HepG2 (cell line): Measurements from ENCODE around the gene HP1BP3. TPM values are rescaled to one million over a fixed set of nuclear protein-coding genes. Genes with fewer than 3 reads are reported as not detected.
A peak's percentile ranks its signal among the peaks of the same experiment; 100 is the strongest.

Experiments used
- ATAC-seq: fragments of 200-7000 bp; cut with Tn5 transposase; 3 replicates; pipeline ENCODE4 v1.9.1; 2020; ENCODE audit warnings: mild to moderate bottlenecking, moderate library complexity
- BruUV-seq: library from RNA; stranded (reverse); fragments of 400-500 nt; replicated peaks from 2 replicates; lab custom pipeline; 2021; lab: Mats Ljungman, UMichigan
- CTCF ChIA-PET: fragments of 300-600 bp; formaldehyde crosslinking; extraction: SDS; loops from one replicate; lab custom pipeline; 2021; ENCODE audit warnings: low total read pairs, inconsistent platforms, low intra/inter-chr PET ratio; lab: Yijun Ruan, JAX
- POLR2A ChIA-PET: fragments of 350-600 bp; sonication (Branson Sonifier 250); formaldehyde crosslinking; loops from one replicate; lab custom pipeline; 2020; ENCODE audit warnings: antibody characterized with exemption, inconsistent platforms; lab: Yijun Ruan, JAX
- DNase-seq: peaks from one replicate; pipeline ENCODE4 v3.0.0-alpha.2; 2015; ENCODE audit warnings: low spot score
- FAIRE-seq: peaks from 3 replicates; lab custom pipeline; 2011; peaks lifted over from hg19 to GRCh38; lab: Jason Lieb, UNC
- H2AFZ ChIP-seq: one replicate; pipeline ENCODE4 v1.6.1; 2011; ENCODE audit warnings: low read length, inconsistent platforms
- H3K27ac ChIP-seq: fragments of 300-600 bp; 3 replicates; pipeline ENCODE4 v1.8.0; 2011; ENCODE audit warnings: mixed run types, mild to moderate bottlenecking, mixed read lengths, low read length, inconsistent platforms; ENCODE audit not compliant: insufficient read depth; ENCODE audit errors: extremely low read length
- H3K27me3 ChIP-seq, 2 experiments: fragments of 200-600 bp in 1 of 2; 2 replicates in 1 of 2; 3 replicates in 1 of 2; pipeline versions ENCODE4 v1.6.0 to v1.8.0; 2011; ENCODE audit warnings: low read length in 2 of 2, mild to moderate bottlenecking in 2 of 2, moderate library complexity in 2 of 2, inconsistent platforms in 1 of 2; ENCODE audit not compliant: insufficient read depth in 2 of 2, control insufficient read depth in 1 of 2
- H3K36me3 ChIP-seq, 2 experiments: fragments of 200-600 bp in 1 of 2; replicated peaks in 1 of 2; 2 replicates in 1 of 2; 3 replicates in 1 of 2; pipeline versions ENCODE4 v1.5.1 to v1.8.0; 2011; ENCODE audit warnings: low read length in 2 of 2, inconsistent platforms in 1 of 2; ENCODE audit not compliant: insufficient read depth in 2 of 2, control insufficient read depth in 1 of 2
- H3K4me1 ChIP-seq: 2 replicates; pipeline ENCODE4 v1.5.1; 2012; ENCODE audit warnings: low read length, inconsistent platforms; ENCODE audit not compliant: insufficient read depth
- H3K4me2 ChIP-seq: 2 replicates; pipeline ENCODE4 v1.6.0; 2011; ENCODE audit warnings: low read depth, low read length, inconsistent platforms
- H3K4me3 ChIP-seq, 3 experiments: fragments of 200-600 bp in 1 of 3; sonication (generic), shearing (Covaris generic) in 1 of 3; replicated peaks in 1 of 3; 2 replicates each; pipeline ENCODE4 v1.5.1; 2011 to 2016; ENCODE audit warnings: low read length in 3 of 3, inconsistent platforms in 2 of 3, low read depth in 2 of 3, mild to moderate bottlenecking in 2 of 3, control low read depth in 1 of 3, mixed read lengths in 1 of 3; ENCODE audit not compliant: insufficient read depth in 1 of 3
- H3K79me2 ChIP-seq: one replicate; pipeline ENCODE4 v1.6.1; 2011; ENCODE audit warnings: low read length, inconsistent platforms; ENCODE audit not compliant: insufficient read depth
- H3K9ac ChIP-seq: 2 replicates; pipeline ENCODE4 v1.6.0; 2011; ENCODE audit warnings: mild to moderate bottlenecking, low read depth, low read length, inconsistent platforms; ENCODE audit not compliant: insufficient read depth
- H3K9me3 ChIP-seq: 2 replicates; pipeline ENCODE4 v1.5.1; 2012; ENCODE audit warnings: mild to moderate bottlenecking, low read length
- H4K20me1 ChIP-seq: 2 replicates; pipeline ENCODE4 v1.6.0; 2011; ENCODE audit warnings: inconsistent platforms, mild to moderate bottlenecking, low read length, moderate library complexity; ENCODE audit not compliant: insufficient read depth
- KLF9 ChIP-seq: IDR thresholded peaks from 2 replicates; pipeline ENCODE4 v1.6.1; 2016; ENCODE audit warnings: low read depth
- MEF2D ChIP-seq: sonication (generic); formaldehyde crosslinking; IDR thresholded peaks from 2 replicates; pipeline ENCODE4 v1.5.1; 2020; ENCODE audit warnings: mild to moderate bottlenecking, missing genetic modification reagents
- NKX3-1 ChIP-seq: sonication (generic); formaldehyde crosslinking; IDR thresholded peaks from 2 replicates; pipeline ENCODE4 v1.5.0; 2020; ENCODE audit warnings: missing genetic modification reagents
- RFX3 ChIP-seq: IDR thresholded peaks from 2 replicates; pipeline ENCODE4 v1.6.1; 2016; ENCODE audit warnings: missing biosample characterization, missing genetic modification reagents
- STAG1 ChIP-seq: sonication (generic); formaldehyde crosslinking; IDR thresholded peaks from 2 replicates; pipeline ENCODE4 v1.4.0; 2020; ENCODE audit warnings: missing genetic modification reagents
- TFAP4 ChIP-seq: sonication (generic); IDR thresholded peaks from 2 replicates; pipeline ENCODE4 v1.6.1; 2016; ENCODE audit warnings: low read depth, borderline replicate concordance
- ZNF383 ChIP-seq: sonication (generic); formaldehyde crosslinking; IDR thresholded peaks from 2 replicates; pipeline ENCODE4 v1.4.0; 2020; ENCODE audit warnings: missing genetic modification reagents, mild to moderate bottlenecking, borderline replicate concordance
- ZNF558 ChIP-seq: sonication (generic); formaldehyde crosslinking; IDR thresholded peaks from 2 replicates; pipeline ENCODE4 v1.9.0; 2022; ENCODE audit warnings: mild to moderate bottlenecking, missing genetic modification reagents, borderline replicate concordance
- ZNF746 ChIP-seq: sonication (generic); formaldehyde crosslinking; IDR thresholded peaks from 2 replicates; pipeline ENCODE4 v1.8.0; 2022; ENCODE audit warnings: mild to moderate bottlenecking, missing genetic modification reagents
- WGBS: methylation state at CpG from one replicate; pipeline ENCODE4 v1.1.6; 2017; ENCODE audit warnings: low lambda C conversion rate; 5-methylcytosine and 5-hydroxymethylcytosine counted together
- in situ Hi-C: cut with HindIII; loops from 2 replicates; pipeline ENCODE4 v1.10.0; 2017; ENCODE audit warnings: low pct_unique_long_range_greater_than_20kb; ENCODE audit not compliant: extremely low pct_ligation_motif_present
- intact Hi-C: fragments of 100-400 bp; cut with micrococcal nuclease; formaldehyde crosslinking; loops from one replicate; pipeline ENCODE4 v1.10.0; 2022; ENCODE audit not compliant: unreplicated experiment
- polyA plus RNA-seq, 8 experiments: library from polyadenylated mRNA; depleted of rRNA in 3 of 8; stranded (reverse) in 7 of 8; unstranded in 1 of 8; fragments of >200 nt; fragmentation: Illumina TruSeq in 4 of 8; extraction: Trizol in 4 of 8; gene quantifications; 2 replicates each; pipeline versions ENCODE4 v1.2.1 to v1.2.3, GENCODE V29; 2011 to 2016; ENCODE audit warnings: low read depth in 4 of 8, missing spikeins in 1 of 8, mixed read lengths in 1 of 8; ENCODE audit not compliant: insufficient read depth in 1 of 8
- total RNA-seq, 5 experiments: library from RNA; depleted of rRNA; stranded (reverse); fragments of >200 nt; fragmentation: Illumina TruSeq; extraction: Trizol; gene quantifications; 2 replicates each; pipeline ENCODE4 v1.2.3, GENCODE V29; 2016; ENCODE audit warnings: low read depth in 1 of 5

The HP1BP3 gene
- total and polyA plus RNA-seq, 2 of the 13 experiments (the other 11 are each of a cell fraction or from before 2014, with no cell fraction given): 98.5 to 137 TPM

- TF ChIP-seq ZNF746 (CRISPR knock-in tag): peak; percentile 17; the same call in 1 of the 2 replicates
- TF ChIP-seq STAG1 (CRISPR knock-in tag): no peak
- no peak for TF ChIP-seq RFX3 (CRISPR knock-in tag)
- TF ChIP-seq, all 625 proteins: peak for 263
These were observed 666 bp downstream of the HP1BP3 start (continued) for GRCh38 chr1:20786253-20787028.

DNA sequence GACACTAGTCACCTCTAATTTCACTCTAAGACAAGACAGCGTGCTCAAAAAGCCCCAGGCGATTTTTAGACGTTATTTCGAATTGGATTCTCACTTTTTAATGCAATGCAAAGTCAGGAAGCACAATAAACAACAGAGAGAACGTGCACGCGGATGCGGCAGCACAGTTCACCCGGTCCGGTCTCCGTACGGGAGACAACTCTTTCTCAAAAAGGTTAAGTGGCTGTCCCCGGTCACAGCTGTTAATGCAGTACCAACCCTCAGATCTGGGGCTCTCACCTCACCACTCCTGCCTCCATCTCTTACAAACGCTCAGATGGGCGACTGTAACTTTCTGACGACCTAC, 1.2 kb downstream of the HP1BP3 start:
- BruUV-seq: no TSS peak
- H4K20me1 ChIP-seq: peaks cover 45% of the 10 kb centered on the region
- WGBS: 3% methylated on average over 13 of the region's 16 CpGs
- intact Hi-C loops (loop anchor here (10.0 kb wide), 1 partner anchor 109 kb away; no protein-coding TSS in a partner anchor), in situ Hi-C loops (no loop called here)
- CTCF ChIA-PET: no interaction called here
- peak overlapping the region; percentile 80 for H3K4me2 ChIP-seq
- peak overlapping the region; percentile 91 for H3K9ac ChIP-seq
- no peaks in the 10 kb centered on the region for H3K9me3 ChIP-seq
- H3K79me2 ChIP-seq: peaks cover 53% of the 10 kb centered on the region
- 0 out of 2 replicates have a peak, but pooled peaks have one; percentile 34 for TF ChIP-seq ZNF558 (CRISPR knock-in tag)
- TF ChIP-seq NKX3-1: 0 out of 2 replicates have a peak, but pooled peaks have one; percentile 38
- 0 out of 2 replicates have a peak, but pooled peaks have one; percentile 23 for TF ChIP-seq TFAP4
- TF ChIP-seq ZNF383 (CRISPR knock-in tag): no peak
- TF ChIP-seq MEF2D (CRISPR knock-in tag): peak; percentile 40; the same call in 1 of the 2 replicates
- TF ChIP-seq KLF9: no peak
- peak overlapping the region; percentile 88 to 99 (median 92) for H3K4me3 ChIP-seq
- ATAC-seq (no peak; the same call in 2 of the 3 replicates), FAIRE-seq (no peak), DNase-seq (peak; percentile 10)
- POLR2A ChIA-PET: interaction anchor here (1.0 to 2.1 kb wide), 13 partner anchors 8 to 407 kb away, joined by 3 to 13 read pairs (median 6); partner anchors contain the start of genes DDOST, FAM43B, KIF17 and SH2D5
- H3K27me3 ChIP-seq: no peaks in the 10 kb centered on the region; a peak in 1 of 5 replicates
- peaks cover 0 to 3% of the 10 kb centered on the region in 2 experiments; a peak in 1 of 5 replicates for H3K36me3 ChIP-seq
- H2AFZ ChIP-seq: no peak overlapping the region
- H3K27ac ChIP-seq: peak overlapping the region; percentile 99
- peaks cover 41% of the 10 kb centered on the region for H3K4me1 ChIP-seq
